Sigmoid colon (tissue), 7 donors: ENCODE data around the gene CCDC81. TPM values are rescaled to one million over a fixed set of nuclear protein-coding genes. Genes with fewer than 3 reads are reported as not detected.
"Not testable (repeated sequence)": the region's sequence is repeated elsewhere in the genome, so short reads cannot be mapped to it uniquely, and the experiment has no call there.

ENCODE experiments used
- DNase-seq: peaks from one replicate; pipeline ENCODE4 v3.0.0-alpha.2; 2019
- H3K27ac ChIP-seq, 4 donors: fragments of 200-600 bp; sonication (generic); one replicate each; pipeline ENCODE4 v1.5.1; 2016 to 2019; ENCODE audit warnings: mild to moderate bottlenecking in 1 of 4
- H3K27me3 ChIP-seq, 3 donors: fragments of 200-600 bp; sonication (generic); one replicate each; pipeline ENCODE4 v1.5.1; 2019; ENCODE audit warnings: mild to moderate bottlenecking in 1 of 3
- H3K36me3 ChIP-seq, 4 donors: fragments of 200-600 bp; sonication (generic); one replicate each; pipeline ENCODE4 v1.5.1; 2016 to 2019
- H3K4me1 ChIP-seq, 4 donors: fragments of 200-600 bp; sonication (generic); one replicate each; pipeline ENCODE4 v1.5.1; 2017 to 2019
- H3K4me3 ChIP-seq, 4 donors: fragments of 200-600 bp; sonication (generic); one replicate each; pipeline ENCODE4 v1.5.1; 2017 to 2019; ENCODE audit warnings: mild to moderate bottlenecking in 2 of 4, moderate library complexity in 1 of 4
- H3K9me3 ChIP-seq, 4 donors: fragments of 200-600 bp in 3 of 4; sonication (generic) in 3 of 4; one replicate each; pipeline versions ENCODE4 v1.5.1 to v1.6.1; 2013 to 2019
- CTCF ChIP-seq, 4 experiments: fragments of 450-650 bp in 3 of 4; fragments of 200-600 bp in 1 of 4; IDR thresholded peaks; one replicate each; pipeline ENCODE4 v1.5.1; 2016 to 2019; ENCODE audit warnings: antibody characterized with exemption in 4 of 4, mild to moderate bottlenecking in 3 of 4, moderate library complexity in 2 of 4
- EP300 ChIP-seq, 4 donors: sonication (generic); formaldehyde crosslinking; IDR thresholded peaks; one replicate each; pipeline ENCODE4 v1.6.1; 2017; ENCODE audit warnings: antibody characterized with exemption in 4 of 4
- POLR2A ChIP-seq, 2 donors: fragments of 450-650 bp; IDR thresholded peaks; one replicate each; pipeline ENCODE4 v1.6.1; 2016; ENCODE audit warnings: antibody characterized with exemption in 2 of 2, mild to moderate bottlenecking in 2 of 2, moderate library complexity in 2 of 2
- POLR2AphosphoS5 ChIP-seq, 4 donors: sonication (generic); formaldehyde crosslinking; IDR thresholded peaks; one replicate each; pipeline ENCODE4 v1.6.1; 2017; ENCODE audit warnings: antibody characterized with exemption in 4 of 4
- WGBS, 2 donors: extraction: QIAGEN DNeasy Blood & Tissue Kit; methylation state at CpG; one replicate each; pipeline ENCODE4 v1.1.7; 2013; 5-methylcytosine and 5-hydroxymethylcytosine counted together
- intact Hi-C: fragments of 100-400 bp; cut with DNase I; formaldehyde crosslinking; loops from one replicate; pipeline ENCODE4 v1.15.1; 2023
- polyA plus RNA-seq, 3 donors: library from polyadenylated mRNA; stranded (reverse); fragments of 200-250 nt; gene quantifications; one replicate each; pipeline ENCODE4 v1.2.3, GENCODE V29; 2013
- total RNA-seq, 4 donors: library from RNA; depleted of rRNA; stranded (reverse); fragments of >200 nt; gene quantifications; one replicate each; pipeline ENCODE4 v1.1.0, GENCODE V29; 2016
- donor health status: healthy with polysubstance abuse.
- donor health status: Bipolar disorder and iron deficiency.
- donor health status: healthy.

Gene CCDC81
- total and polyA plus RNA-seq, 7 donors, result 0.22 to 1.8 (median 0.55) TPM; not detected in 2

GRCh38 chr11:86346513-86346912 lies 28.2 kb upstream of the CCDC81 start:
- TF ChIP-seq CTCF (IDR thresholded peaks at IDR 0.05), result no peak
- TF ChIP-seq POLR2AphosphoS5 (IDR thresholded peaks at IDR 0.05), result no peak
- TF ChIP-seq POLR2A (IDR thresholded peaks at IDR 0.05), result no peak
- TF ChIP-seq EP300 (IDR thresholded peaks at IDR 0.05), result no peak
- WGBS, 2 donors, result 96 to 97% methylated on average over 3 of the region's 3 CpGs
- intact Hi-C loops, result no loop called here

GRCh38 chr11:86355256-86355655 lies 19.4 kb upstream of the CCDC81 start:
- Histone ChIP-seq H3K27ac (no peak overlapping the region), H3K36me3 (no peaks in the 10 kb centered on the region), H3K9me3 (no peaks in the 10 kb centered on the region), H3K4me1 (no peaks in the 10 kb centered on the region), H3K4me3 (no peak overlapping the region), H3K27me3 (no peaks in the 10 kb centered on the region)
- no peak for TF ChIP-seq CTCF (IDR thresholded peaks at IDR 0.05)
- TF ChIP-seq EP300 (IDR thresholded peaks at IDR 0.05), result no peak
- TF ChIP-seq POLR2AphosphoS5 (IDR thresholded peaks at IDR 0.05), result no peak
- no peak for TF ChIP-seq POLR2A (IDR thresholded peaks at IDR 0.05)
- WGBS, 2 donors, result 75 to 82% methylated on average over 4 of the region's 4 CpGs
- no peak for DNase-seq
- intact Hi-C loops, result no loop called here

More at GRCh38 chr11:86346513-86346912, 28.2 kb upstream of the CCDC81 start:
- Histone ChIP-seq H3K27me3 (no peaks in the 10 kb centered on the region), H3K9me3 (no peaks in the 10 kb centered on the region), H3K36me3 (peaks cover 0 to 21% (median 0%) of the 10 kb centered on the region in 4 donors), H3K4me1 (no peaks in the 10 kb centered on the region), H3K27ac (no peak overlapping the region), H3K4me3 (no peak overlapping the region)
- no peak for DNase-seq

GRCh38 chr11:86357412-86357811 lies 17.3 kb upstream of the CCDC81 start:
- H3K9me3 ChIP-seq, H3K27ac ChIP-seq, intact Hi-C loops, H3K4me1 ChIP-seq, H3K27me3 ChIP-seq, H3K36me3 ChIP-seq, H3K4me3 ChIP-seq, DNase-seq: not testable (repeated sequence)
- 85 to 86% methylated on average over 4 of the region's 4 CpGs for WGBS, 2 donors

GRCh38 chr11:86358720-86359119 lies 16.0 kb upstream of the CCDC81 start:
- H3K4me1 ChIP-seq, result no peaks in the 10 kb centered on the region
- H3K4me3 ChIP-seq, result no peak overlapping the region
- no peak for TF ChIP-seq EP300 (IDR thresholded peaks at IDR 0.05)
- no peak for TF ChIP-seq CTCF (IDR thresholded peaks at IDR 0.05)
- no peak for TF ChIP-seq POLR2AphosphoS5 (IDR thresholded peaks at IDR 0.05)
- no peak for TF ChIP-seq POLR2A (IDR thresholded peaks at IDR 0.05)
- no peaks in the 10 kb centered on the region for H3K9me3 ChIP-seq
- DNase-seq, result no peak
- intact Hi-C loops, result no loop called here
- no peaks in the 10 kb centered on the region for H3K36me3 ChIP-seq
- WGBS, 2 donors, result 92 to 96% methylated on average over 3 of the region's 3 CpGs
- H3K27ac ChIP-seq, result no peak overlapping the region
- H3K27me3 ChIP-seq, result no peaks in the 10 kb centered on the region

- TF ChIP-seq CTCF (IDR thresholded peaks at IDR 0.05), result no peak
- intact Hi-C loops, result no loop called here
- Histone ChIP-seq H3K9me3 (no peaks in the 10 kb centered on the region), H3K36me3 (no peaks in the 10 kb centered on the region), H3K27ac (no peak overlapping the region), H3K4me3 (no peak overlapping the region), H3K27me3 (no peaks in the 10 kb centered on the region), H3K4me1 (no peaks in the 10 kb centered on the region)
- WGBS, 2 donors, result 78 to 80% methylated on average over 2 of the region's 2 CpGs
- DNase-seq, result no peak
Measured at GRCh38 chr11:86360775-86361395, 13.8 kb upstream of the CCDC81 start.
